Measurements from ENCODE around the gene HDAC2.

Gene HDAC2

DNA sequence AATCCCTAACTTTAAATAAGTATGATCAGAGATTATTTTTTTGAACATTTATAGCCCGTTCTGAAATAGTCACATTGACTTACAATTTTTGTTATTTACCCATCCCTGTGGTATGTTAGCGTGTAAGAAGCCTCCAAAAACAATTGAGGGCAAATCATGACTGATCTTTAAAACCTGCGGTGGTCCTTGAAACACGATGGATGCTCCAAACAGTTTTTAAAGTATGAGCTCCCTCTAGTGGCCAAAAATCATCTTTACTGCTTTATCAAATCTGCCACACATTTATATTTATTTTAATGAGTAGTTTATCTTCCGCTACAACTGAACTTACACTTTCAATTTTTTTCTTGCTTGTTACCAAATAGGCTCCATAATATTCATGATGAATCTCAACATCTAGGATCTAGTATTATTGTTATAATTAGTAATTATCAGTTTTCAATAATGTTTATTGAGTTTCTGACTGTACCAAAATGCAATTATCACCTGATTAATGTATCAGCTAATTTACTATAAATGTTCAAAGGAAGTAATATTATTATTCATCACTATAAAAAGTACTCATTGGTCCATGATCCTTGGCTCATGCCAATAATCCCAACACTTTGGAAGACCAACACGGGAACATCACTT lies 61.6 kb downstream of the HDAC2 start:
- DNase-seq (ENCODE audit: low spot score), result peak; percentile 70

- no peak for DNase-seq (ENCODE audit: low spot score)
Measured at GRCh38 chr6:113908801-113909200, 62.1 kb downstream of the HDAC2 start.

- no peak for DNase-seq (ENCODE audit: low spot score)
Measured at GRCh38 chr6:113907102-113907815, 63.7 kb downstream of the HDAC2 start.

- DNase-seq (ENCODE audit: low spot score), result peak; percentile 5
Measured at GRCh38 chr6:113903666-113904330, 67.2 kb downstream of the HDAC2 start.

- DNase-seq (ENCODE audit: low spot score), result no peak
Measured at GRCh38 chr6:113901482-113901881, 69.5 kb downstream of the HDAC2 start.

- no peak for DNase-seq (ENCODE audit: low spot score)
Measured at GRCh38 chr6:113894712-113895674, 76.0 kb downstream of the HDAC2 start.

DNA sequence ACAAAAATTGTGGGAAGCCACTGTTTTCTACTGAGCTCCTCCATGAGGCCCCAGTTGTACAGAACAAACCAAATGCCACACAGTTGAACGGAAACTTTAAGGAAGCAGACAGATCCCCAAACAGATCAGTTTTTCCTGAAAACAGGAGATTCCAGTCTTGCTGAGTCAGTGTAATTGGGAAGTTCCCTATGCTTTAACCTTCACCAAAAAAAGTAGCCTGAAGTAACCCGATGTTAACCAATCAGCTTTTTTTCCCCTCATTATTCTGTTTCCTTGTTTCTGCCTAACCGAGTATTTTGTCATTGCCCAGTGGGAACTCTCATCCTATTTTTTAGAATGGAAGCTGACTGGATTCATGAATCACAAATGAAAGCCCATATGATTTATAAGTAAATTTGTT lies 77.1 kb downstream of the HDAC2 start:
- no peak for DNase-seq (ENCODE audit: low spot score)

- no peak for DNase-seq (ENCODE audit: low spot score)
Measured at GRCh38 chr6:113893451-113893850, 77.5 kb downstream of the HDAC2 start.

GRCh38 chr6:113888956-113889630 lies 81.9 kb downstream of the HDAC2 start:
- DNase-seq (ENCODE audit: low spot score), result no peak

DNA sequence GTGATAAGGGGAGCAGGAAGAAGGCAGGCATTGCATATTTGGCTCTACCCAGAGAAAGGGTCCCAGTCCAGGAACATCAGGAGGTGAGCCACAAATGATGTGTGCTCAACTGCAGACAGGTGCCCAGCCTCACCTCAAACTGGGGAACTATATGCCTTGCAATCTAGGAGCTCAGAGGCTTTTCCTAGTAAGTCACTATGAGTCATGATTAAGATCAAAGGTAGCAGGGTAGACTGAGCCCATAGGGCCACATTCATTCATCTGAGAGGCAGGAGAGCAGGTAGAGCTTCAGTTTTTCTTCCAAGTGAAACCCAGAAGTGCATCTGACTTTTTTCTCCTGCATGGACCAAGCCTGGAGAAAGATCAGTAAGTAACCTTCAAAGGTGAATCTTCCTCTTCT lies 82.5 kb downstream of the HDAC2 start:
- DNase-seq (ENCODE audit: low spot score), result no peak

- DNase-seq (ENCODE audit: low spot score), result no peak
Measured at GRCh38 chr6:113886512-113886911, 84.4 kb downstream of the HDAC2 start.

GRCh38 chr6:113884011-113884410 lies 86.9 kb downstream of the HDAC2 start:
- DNase-seq (ENCODE audit: low spot score), result no peak
